SK-N-SH (cell line): ENCODE measurements around the gene DIPK1A. TPM values are rescaled to one million over a fixed set of nuclear protein-coding genes. Genes with fewer than 3 reads are reported as not detected.

Experiments
- CTCF ChIA-PET: fragments of 300-600, 350-600 bp; formaldehyde crosslinking; extraction: SDS; loops from one replicate; lab custom pipeline; 2021; lab: Yijun Ruan, JAX
- POLR2A ChIA-PET: fragments of 350-600 bp; sonication (Branson Sonifier 250); formaldehyde crosslinking; extraction: SDS; loops from one replicate; lab custom pipeline; 2020; ENCODE audit warnings: antibody characterized with exemption, inconsistent platforms; lab: Yijun Ruan, JAX
- DNase-seq: peaks from one replicate; pipeline ENCODE4 v3.0.0; 2012
- H2AFZ ChIP-seq: fragments of 200-600 bp; sonication (generic); 2 replicates; pipeline ENCODE4 v1.8.1; 2016; ENCODE audit warnings: antibody characterized with exemption, mild to moderate bottlenecking, low read depth
- H3F3A ChIP-seq: fragments of 200-600 bp; sonication (generic); replicated peaks from 2 replicates; pipeline ENCODE3; 2016; ENCODE audit warnings: antibody characterized with exemption, mild to moderate bottlenecking; ENCODE audit not compliant: insufficient read depth
- H3K27ac ChIP-seq, 2 experiments: fragments of 200-500 bp in 1 of 2; fragments of 200-600 bp in 1 of 2; sonication (Bioruptor generic) in 1 of 2; sonication (generic), shearing (Covaris generic) in 1 of 2; 2 replicates each; pipeline versions ENCODE4 v1.5.1 to v1.6.1; 2014 to 2016; ENCODE audit warnings: low read depth in 2 of 2, inconsistent platforms in 1 of 2, low read length in 1 of 2, mild to moderate bottlenecking in 1 of 2, mixed read lengths in 1 of 2
- H3K27me3 ChIP-seq: fragments of 200-600 bp; sonication (generic), shearing (Covaris generic); 2 replicates; pipeline ENCODE4 v1.6.1; 2016; ENCODE audit warnings: mixed run types; ENCODE audit not compliant: insufficient read depth
- H3K36me3 ChIP-seq, 2 experiments: fragments of 200-500 bp in 1 of 2; fragments of 200-600 bp in 1 of 2; sonication (Bioruptor generic) in 1 of 2; sonication (generic) in 1 of 2; replicated peaks in 1 of 2; 2 replicates each; pipeline versions ENCODE3 to v1.5.1; 2014 to 2016; ENCODE audit warnings: low read length in 1 of 2, mild to moderate bottlenecking in 1 of 2; ENCODE audit not compliant: insufficient read depth in 2 of 2, control insufficient read depth in 1 of 2
- H3K4me1 ChIP-seq, 2 experiments: fragments of 200-500 bp in 1 of 2; fragments of 200-600 bp in 1 of 2; sonication (Bioruptor generic) in 1 of 2; sonication (generic), shearing (Covaris generic) in 1 of 2; 2 replicates each; pipeline versions ENCODE4 v1.5.1 to v1.6.1; 2014 to 2016; ENCODE audit warnings: low read depth in 1 of 2, low read length in 1 of 2, mixed run types in 1 of 2; ENCODE audit not compliant: insufficient read depth in 2 of 2, control insufficient read depth in 1 of 2
- H3K4me2 ChIP-seq: fragments of 200-600 bp; sonication (generic), shearing (Covaris generic); 2 replicates; pipeline ENCODE4 v1.6.1; 2017; ENCODE audit warnings: mixed run types
- H3K4me3 ChIP-seq, 2 experiments: fragments of 200-500 bp in 1 of 2; fragments of 200-600 bp in 1 of 2; sonication (Bioruptor generic) in 1 of 2; sonication (generic), shearing (Covaris generic) in 1 of 2; 2 replicates each; pipeline versions ENCODE4 v1.5.1 to v1.8.1; 2014 to 2016; ENCODE audit warnings: low read depth in 2 of 2, inconsistent platforms in 1 of 2, low read length in 1 of 2, mild to moderate bottlenecking in 1 of 2, mixed read lengths in 1 of 2, moderate library complexity in 1 of 2
- H3K79me2 ChIP-seq: fragments of 200-600 bp; sonication (generic); 2 replicates; pipeline ENCODE4 v1.8.1; 2017; ENCODE audit warnings: mild to moderate bottlenecking; ENCODE audit not compliant: insufficient read depth
- H3K9ac ChIP-seq: fragments of 200-600 bp; sonication (generic); 2 replicates; pipeline ENCODE4 v1.6.1; 2017; ENCODE audit warnings: mixed run types
- H3K9me2 ChIP-seq: fragments of 200-600 bp; sonication (generic); 2 replicates; pipeline ENCODE4 v1.6.1; 2017; ENCODE audit warnings: mixed run types
- H3K9me3 ChIP-seq: fragments of 200-600 bp; sonication (generic); 2 replicates; pipeline ENCODE4 v1.6.1; 2017; ENCODE audit warnings: mixed run types, mild to moderate bottlenecking, moderate library complexity
- H4K20me1 ChIP-seq: fragments of 200-600 bp; sonication (generic); 2 replicates; pipeline ENCODE4 v1.6.1; 2017; ENCODE audit warnings: mild to moderate bottlenecking, mixed run types; ENCODE audit not compliant: insufficient read depth
- ELF1 ChIP-seq: IDR thresholded peaks from 2 replicates; pipeline ENCODE4 v1.4.0; 2012
- EP300 ChIP-seq, 2 experiments: IDR thresholded peaks; 2 replicates each; pipeline versions ENCODE4 v1.4.0 to v1.6.1; 2012; ENCODE audit warnings: borderline replicate concordance in 1 of 2, low read depth in 1 of 2, low read length in 1 of 2
- FOSL2 ChIP-seq: IDR thresholded peaks from 2 replicates; pipeline ENCODE4 v1.4.0; 2012; ENCODE audit warnings: low read depth, mild to moderate bottlenecking, moderate library complexity, borderline replicate concordance
- FOXM1 ChIP-seq: IDR thresholded peaks from 2 replicates; pipeline ENCODE4 v1.4.0; 2012; ENCODE audit warnings: low read depth, mild to moderate bottlenecking
- JUND ChIP-seq: IDR thresholded peaks from 2 replicates; pipeline ENCODE4 v1.4.0; 2012
- MEF2A ChIP-seq: IDR thresholded peaks from 2 replicates; pipeline ENCODE4 v1.4.0; 2012; ENCODE audit warnings: low read depth, borderline replicate concordance
- NFIC ChIP-seq: IDR thresholded peaks from 2 replicates; pipeline ENCODE4 v1.4.0; 2012; ENCODE audit warnings: borderline replicate concordance
- POLR2AphosphoS5 ChIP-seq: IDR thresholded peaks from 2 replicates; pipeline ENCODE4 v1.6.1; 2012; ENCODE audit warnings: low read depth, low read length
- RFX5 ChIP-seq: IDR thresholded peaks from 2 replicates; pipeline ENCODE4 v1.6.1; 2012; ENCODE audit warnings: mild to moderate bottlenecking, improper control_type of control experiment, low read length
- RXRA ChIP-seq: IDR thresholded peaks from 2 replicates; pipeline ENCODE4 v1.4.0; 2012; ENCODE audit warnings: low read depth, mild to moderate bottlenecking, borderline replicate concordance
- SMC3 ChIP-seq: IDR thresholded peaks from 2 replicates; pipeline ENCODE4 v1.6.1; 2012; ENCODE audit warnings: low read depth, low read length, improper control_type of control experiment
- TCF12 ChIP-seq: IDR thresholded peaks from 2 replicates; pipeline ENCODE4 v1.4.0; 2012
- TEAD4 ChIP-seq: IDR thresholded peaks from 2 replicates; pipeline ENCODE4 v1.4.0; 2012; ENCODE audit warnings: mild to moderate bottlenecking, borderline replicate concordance; ENCODE audit not compliant: insufficient read depth
- WGBS: methylation state at CpG from one replicate; pipeline ENCODE4 v1.1.6; 2017; ENCODE audit warnings: low lambda C conversion rate; 5-methylcytosine and 5-hydroxymethylcytosine counted together
- polyA plus RNA-seq, 3 experiments: library from polyadenylated mRNA; depleted of rRNA; stranded (reverse); fragments of >200 nt; gene quantifications; 2 replicates each; pipeline ENCODE4 v1.2.3, GENCODE V29; 2012
- TF ChIP-seq, protein P1 (sequence below): IDR thresholded peaks from 2 replicates; pipeline ENCODE4 v1.6.1; 2012; ENCODE audit warnings: mild to moderate bottlenecking, low read depth, low read length, moderate library complexity
- TF ChIP-seq, protein P2 (sequence below): IDR thresholded peaks from 2 replicates; pipeline ENCODE4; 2012
- TF ChIP-seq, protein P3 (sequence below): fragments of 150-350 bp; IDR thresholded peaks from 2 replicates; pipeline ENCODE4 v1.6.1; 2017; ENCODE audit warnings: antibody characterized with exemption, low read length, low read depth, borderline replicate concordance
- TF ChIP-seq, protein P4 (sequence below): IDR thresholded peaks from 2 replicates; pipeline ENCODE4 v1.4.0; 2012; ENCODE audit warnings: low read depth, borderline replicate concordance

Gene DIPK1A
- polyA plus RNA-seq, 1 of the 3 experiments (the other 2 are of a cell fraction): 3.4 TPM

DNA sequence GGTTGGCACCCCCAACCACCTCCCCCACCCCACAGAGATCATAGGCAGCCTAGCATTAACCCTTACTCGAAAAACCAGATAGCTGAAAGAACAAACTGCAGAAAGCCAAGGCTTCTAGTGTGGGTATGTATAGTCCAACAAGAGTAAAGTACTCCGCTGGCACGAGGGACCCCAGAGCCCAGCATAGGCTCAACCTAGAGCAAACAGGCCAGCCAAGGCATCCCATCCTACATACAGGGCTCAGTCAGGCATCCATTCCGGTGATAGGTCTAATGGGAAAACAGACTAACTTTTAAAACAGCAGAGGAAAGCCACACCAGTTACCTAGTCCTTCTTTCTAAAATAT is 17.8 kb downstream of the DIPK1A start (continued):
- TF ChIP-seq, protein P1, sequence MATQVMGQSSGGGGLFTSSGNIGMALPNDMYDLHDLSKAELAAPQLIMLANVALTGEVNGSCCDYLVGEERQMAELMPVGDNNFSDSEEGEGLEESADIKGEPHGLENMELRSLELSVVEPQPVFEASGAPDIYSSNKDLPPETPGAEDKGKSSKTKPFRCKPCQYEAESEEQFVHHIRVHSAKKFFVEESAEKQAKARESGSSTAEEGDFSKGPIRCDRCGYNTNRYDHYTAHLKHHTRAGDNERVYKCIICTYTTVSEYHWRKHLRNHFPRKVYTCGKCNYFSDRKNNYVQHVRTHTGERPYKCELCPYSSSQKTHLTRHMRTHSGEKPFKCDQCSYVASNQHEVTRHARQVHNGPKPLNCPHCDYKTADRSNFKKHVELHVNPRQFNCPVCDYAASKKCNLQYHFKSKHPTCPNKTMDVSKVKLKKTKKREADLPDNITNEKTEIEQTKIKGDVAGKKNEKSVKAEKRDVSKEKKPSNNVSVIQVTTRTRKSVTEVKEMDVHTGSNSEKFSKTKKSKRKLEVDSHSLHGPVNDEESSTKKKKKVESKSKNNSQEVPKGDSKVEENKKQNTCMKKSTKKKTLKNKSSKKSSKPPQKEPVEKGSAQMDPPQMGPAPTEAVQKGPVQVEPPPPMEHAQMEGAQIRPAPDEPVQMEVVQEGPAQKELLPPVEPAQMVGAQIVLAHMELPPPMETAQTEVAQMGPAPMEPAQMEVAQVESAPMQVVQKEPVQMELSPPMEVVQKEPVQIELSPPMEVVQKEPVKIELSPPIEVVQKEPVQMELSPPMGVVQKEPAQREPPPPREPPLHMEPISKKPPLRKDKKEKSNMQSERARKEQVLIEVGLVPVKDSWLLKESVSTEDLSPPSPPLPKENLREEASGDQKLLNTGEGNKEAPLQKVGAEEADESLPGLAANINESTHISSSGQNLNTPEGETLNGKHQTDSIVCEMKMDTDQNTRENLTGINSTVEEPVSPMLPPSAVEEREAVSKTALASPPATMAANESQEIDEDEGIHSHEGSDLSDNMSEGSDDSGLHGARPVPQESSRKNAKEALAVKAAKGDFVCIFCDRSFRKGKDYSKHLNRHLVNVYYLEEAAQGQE: no peak
- TF ChIP-seq RXRA: no peak
- TF ChIP-seq FOSL2: no peak
- TF ChIP-seq POLR2AphosphoS5: no peak

DNA sequence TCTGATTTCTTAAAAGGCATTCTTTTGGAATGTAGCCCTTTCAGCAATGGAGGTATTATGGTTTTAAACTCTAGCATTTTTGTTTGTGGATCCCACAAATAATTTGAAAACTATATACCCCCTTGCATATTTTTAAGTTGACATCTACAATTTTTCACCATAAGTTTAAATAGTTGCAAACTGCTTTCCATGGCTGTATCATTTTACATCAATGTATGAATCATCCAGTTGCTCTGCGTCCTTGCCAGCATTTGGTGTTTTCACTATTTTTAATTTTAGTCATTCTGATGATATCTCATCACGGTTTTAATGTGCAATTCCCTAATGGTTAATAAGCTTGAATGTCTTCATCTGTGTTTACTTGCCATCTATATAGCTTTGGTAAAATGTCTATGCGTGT is 20.7 kb downstream of the DIPK1A start:
- peaks cover 10% of the 10 kb centered on the region for H3F3A ChIP-seq
- TF ChIP-seq POLR2AphosphoS5 (peak; percentile 65; the same call in 1 of the 2 replicates), EP300 (IDR thresholded peaks at IDR 0.05; ENCODE audit: borderline replicate concordance in 1 of 2, low read depth in 1 of 2, low read length in 1 of 2) (peak in 1 of 2 experiments; percentile 84; a peak in 2 of 4 replicates), NFIC (peak; percentile 90), TEAD4 (peak; percentile 79), TCF12 (peak; percentile 87), FOXM1 (0 out of 2 replicates have a peak, but pooled peaks have one; percentile 57), MEF2A (peak; percentile 72; the same call in 1 of the 2 replicates), RXRA (peak; percentile 60; the same call in 1 of the 2 replicates), JUND (peak; percentile 96), ELF1 (no peak), SMC3 (no peak), FOSL2 (peak; percentile 94), RFX5 (no peak)
- TF ChIP-seq, protein P2, sequence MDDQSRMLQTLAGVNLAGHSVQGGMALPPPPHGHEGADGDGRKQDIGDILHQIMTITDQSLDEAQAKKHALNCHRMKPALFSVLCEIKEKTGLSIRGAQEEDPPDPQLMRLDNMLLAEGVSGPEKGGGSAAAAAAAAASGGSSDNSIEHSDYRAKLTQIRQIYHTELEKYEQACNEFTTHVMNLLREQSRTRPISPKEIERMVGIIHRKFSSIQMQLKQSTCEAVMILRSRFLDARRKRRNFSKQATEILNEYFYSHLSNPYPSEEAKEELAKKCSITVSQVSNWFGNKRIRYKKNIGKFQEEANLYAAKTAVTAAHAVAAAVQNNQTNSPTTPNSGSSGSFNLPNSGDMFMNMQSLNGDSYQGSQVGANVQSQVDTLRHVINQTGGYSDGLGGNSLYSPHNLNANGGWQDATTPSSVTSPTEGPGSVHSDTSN: peak; percentile 90
- TF ChIP-seq, protein P3, sequence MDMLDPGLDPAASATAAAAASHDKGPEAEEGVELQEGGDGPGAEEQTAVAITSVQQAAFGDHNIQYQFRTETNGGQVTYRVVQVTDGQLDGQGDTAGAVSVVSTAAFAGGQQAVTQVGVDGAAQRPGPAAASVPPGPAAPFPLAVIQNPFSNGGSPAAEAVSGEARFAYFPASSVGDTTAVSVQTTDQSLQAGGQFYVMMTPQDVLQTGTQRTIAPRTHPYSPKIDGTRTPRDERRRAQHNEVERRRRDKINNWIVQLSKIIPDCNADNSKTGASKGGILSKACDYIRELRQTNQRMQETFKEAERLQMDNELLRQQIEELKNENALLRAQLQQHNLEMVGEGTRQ: no peak
- TF ChIP-seq, protein P4, sequence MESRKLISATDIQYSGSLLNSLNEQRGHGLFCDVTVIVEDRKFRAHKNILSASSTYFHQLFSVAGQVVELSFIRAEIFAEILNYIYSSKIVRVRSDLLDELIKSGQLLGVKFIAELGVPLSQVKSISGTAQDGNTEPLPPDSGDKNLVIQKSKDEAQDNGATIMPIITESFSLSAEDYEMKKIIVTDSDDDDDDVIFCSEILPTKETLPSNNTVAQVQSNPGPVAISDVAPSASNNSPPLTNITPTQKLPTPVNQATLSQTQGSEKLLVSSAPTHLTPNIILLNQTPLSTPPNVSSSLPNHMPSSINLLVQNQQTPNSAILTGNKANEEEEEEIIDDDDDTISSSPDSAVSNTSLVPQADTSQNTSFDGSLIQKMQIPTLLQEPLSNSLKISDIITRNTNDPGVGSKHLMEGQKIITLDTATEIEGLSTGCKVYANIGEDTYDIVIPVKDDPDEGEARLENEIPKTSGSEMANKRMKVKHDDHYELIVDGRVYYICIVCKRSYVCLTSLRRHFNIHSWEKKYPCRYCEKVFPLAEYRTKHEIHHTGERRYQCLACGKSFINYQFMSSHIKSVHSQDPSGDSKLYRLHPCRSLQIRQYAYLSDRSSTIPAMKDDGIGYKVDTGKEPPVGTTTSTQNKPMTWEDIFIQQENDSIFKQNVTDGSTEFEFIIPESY: 0 out of 2 replicates have a peak, but pooled peaks have one; percentile 47
- TF ChIP-seq, all 33 proteins: peak for 12
- Histone ChIP-seq H3K4me3 (no peak overlapping the region), H3K9me3 (no peaks in the 10 kb centered on the region), H3K27ac (peak overlapping the region in 1 of 2 experiments; percentile 48; a peak in 2 of 4 replicates), H3K4me2 (no peak overlapping the region), H3K9ac (no peak overlapping the region), H3K9me2 (no peaks in the 10 kb centered on the region), H4K20me1 (no peaks in the 10 kb centered on the region), H3K36me3 (no peaks in the 10 kb centered on the region), H3K79me2 (peaks cover 4% of the 10 kb centered on the region; the same call in 1 of the 2 replicates), H3K27me3 (no peaks in the 10 kb centered on the region), H3K4me1 (peaks cover 9 to 10% of the 10 kb centered on the region in 2 experiments; a peak in 3 of 4 replicates), H2AFZ (no peak overlapping the region)
- DNase-seq: no peak
- POLR2A ChIA-PET: no interaction called here
- CTCF ChIA-PET: interaction anchor here (3.0 kb wide), 1 partner anchor 20 kb away, joined by 12 read pairs; no protein-coding TSS in a partner anchor
- WGBS: 32% methylated on average over 3 of the region's 3 CpGs
